GM12874 (cell line): Measurements from ENCODE around the gene OR2T4.
A peak's percentile ranks its signal among the peaks of the same experiment; 100 is the strongest.

Experiments
- CTCF ChIP-seq: IDR thresholded peaks from 2 replicates; pipeline ENCODE4 v1.5.1; 2011; ENCODE audit warnings: low read depth, mild to moderate bottlenecking, control low read depth, low read length, moderate library complexity; ENCODE audit not compliant: insufficient read depth

OR2T4 gene

GRCh38 chr1:248404024-248404423, 42.6 kb downstream of the OR2T4 start:
- 0 out of 2 replicates have a peak, but pooled peaks have one; percentile 9 for TF ChIP-seq CTCF

GRCh38 chr1:248406721-248407692, 45.5 kb downstream of the OR2T4 start:
- no peak for TF ChIP-seq CTCF
